Keratinocyte (primary cell): ENCODE measurements around the gene SUSD5. TPM values are rescaled to one million over a fixed set of nuclear protein-coding genes. Genes with fewer than 3 reads are reported as not detected.

Source experiments
- DNase-seq: peaks from one replicate; pipeline ENCODE4 v3.0.0-alpha.2; 2011; ENCODE audit warnings: low read depth, missing footprints, low spot score
- FAIRE-seq: peaks from 2 replicates; lab custom pipeline; 2011; peaks lifted over from hg19 to GRCh38; lab: Jason Lieb, UNC
- H2AFZ ChIP-seq: 2 replicates; pipeline ENCODE4 v1.6.0; 2012; ENCODE audit warnings: low read length, control low read depth, inconsistent platforms; ENCODE audit not compliant: control insufficient read depth
- H3K27ac ChIP-seq: 2 replicates; pipeline ENCODE4 v1.5.1; 2011; ENCODE audit warnings: low read length; ENCODE audit not compliant: control insufficient read depth, insufficient read depth
- H3K27me3 ChIP-seq: 3 replicates; pipeline ENCODE4 v1.6.0; 2011; ENCODE audit warnings: low read length; ENCODE audit not compliant: control insufficient read depth, insufficient read depth; ENCODE audit errors: extremely low read depth
- H3K36me3 ChIP-seq, 2 experiments: 2 replicates in 1 of 2; 3 replicates in 1 of 2; pipeline ENCODE4 v1.5.1; 2011; ENCODE audit warnings: low read length in 2 of 2, mild to moderate bottlenecking in 1 of 2; ENCODE audit not compliant: control insufficient read depth in 2 of 2, insufficient read depth in 2 of 2; ENCODE audit errors: extremely low read depth in 1 of 2
- H3K4me1 ChIP-seq: 3 replicates; pipeline ENCODE4 v1.5.1; 2011; ENCODE audit warnings: low read length; ENCODE audit not compliant: control insufficient read depth, insufficient read depth; ENCODE audit errors: extremely low read depth
- H3K4me2 ChIP-seq: 3 replicates; pipeline ENCODE4 v1.6.0; 2011; ENCODE audit warnings: low read depth, low read length; ENCODE audit not compliant: control insufficient read depth, insufficient read depth; ENCODE audit errors: extremely low read depth
- H3K4me3 ChIP-seq, 3 experiments: fragments of 200-600 bp in 1 of 3; sonication (generic) in 1 of 3; 2 replicates in 2 of 3; 3 replicates in 1 of 3; pipeline ENCODE4 v1.5.1; 2011 to 2016; ENCODE audit warnings: low read length in 3 of 3, mild to moderate bottlenecking in 3 of 3, control low read depth in 2 of 3, inconsistent platforms in 1 of 3, low read depth in 1 of 3, mixed read lengths in 1 of 3, mixed run types in 1 of 3, moderate library complexity in 1 of 3; ENCODE audit not compliant: control insufficient read depth in 2 of 3, insufficient read depth in 2 of 3; ENCODE audit errors: extremely low read depth in 1 of 3
- H3K79me2 ChIP-seq: 2 replicates; pipeline ENCODE4 v1.6.0; 2012; ENCODE audit warnings: low read length; ENCODE audit not compliant: control insufficient read depth, insufficient read depth
- H3K9ac ChIP-seq: 3 replicates; pipeline ENCODE4 v1.6.0; 2011; ENCODE audit warnings: low read length; ENCODE audit not compliant: control insufficient read depth, insufficient read depth; ENCODE audit errors: extremely low read depth
- H3K9me1 ChIP-seq: 3 replicates; pipeline ENCODE4 v1.6.0; 2011; ENCODE audit warnings: low read length; ENCODE audit not compliant: control insufficient read depth, insufficient read depth; ENCODE audit errors: extremely low read depth
- H3K9me3 ChIP-seq: 2 replicates; pipeline ENCODE4 v1.5.1; 2012; ENCODE audit warnings: low read depth, low read length; ENCODE audit not compliant: control insufficient read depth
- H4K20me1 ChIP-seq: 3 replicates; pipeline ENCODE4 v1.6.0; 2011; ENCODE audit warnings: low read length; ENCODE audit not compliant: control insufficient read depth, insufficient read depth; ENCODE audit errors: extremely low read depth
- CTCF ChIP-seq, 3 experiments: IDR thresholded peaks in 1 of 3; conservative IDR thresholded peaks in 1 of 3; optimal IDR thresholded peaks in 1 of 3; 2 replicates in 2 of 3; 3 replicates in 1 of 3; pipeline versions ENCODE3 to v1.5.1; 2011; ENCODE audit warnings: low read length in 3 of 3, mild to moderate bottlenecking in 3 of 3, moderate library complexity in 2 of 3, control low read depth in 1 of 3, inconsistent platforms in 1 of 3; ENCODE audit not compliant: insufficient read depth in 2 of 3; ENCODE audit errors: extremely low read depth in 1 of 3
- EZH2 ChIP-seq: IDR thresholded peaks from one replicate; pipeline ENCODE4 v1.6.1; 2012; ENCODE audit warnings: inconsistent platforms, mild to moderate bottlenecking, low read length, moderate library complexity
- dilution Hi-C: fragments of 300-500 bp; cut with MboI; formaldehyde crosslinking; loops from one replicate; pipeline ENCODE4 v1.7.0; 2020; ENCODE audit warnings: low sequenced_read_pairs; ENCODE audit not compliant: extremely low pct_ligation_motif_present
- polyA plus RNA-seq, 5 experiments: library from polyadenylated mRNA; depleted of rRNA in 3 of 5; stranded (reverse) in 3 of 5; stranded (forward) in 1 of 5; unstranded in 1 of 5; fragments of >200 nt; gene quantifications; 1 replicate in 1 of 5; 2 replicates in 3 of 5; 3 replicates in 1 of 5; pipeline versions ENCODE4 v1.2.1 to v1.2.3, GENCODE V29; 2011 to 2012; ENCODE audit warnings: missing spikeins in 2 of 5, low read depth in 1 of 5, low replicate concordance in 1 of 5

SUSD5 gene
- polyA plus RNA-seq, 1 donor (not counting 4 experiments of a cell fraction or from before 2014, with no cell fraction given): 0.05 TPM

GRCh38 chr3:33202711-33203457 lies 15.7 kb downstream of the SUSD5 start:
- FAIRE-seq: no peak

GRCh38 chr3:33201195-33201594 lies 17.4 kb downstream of the SUSD5 start:
- Histone ChIP-seq H3K9me3 (no peaks in the 10 kb centered on the region), H3K36me3 (no peaks in the 10 kb centered on the region), H3K27ac (no peak overlapping the region), H3K4me3 (no peak overlapping the region), H3K27me3 (peaks cover 5% of the 10 kb centered on the region), H3K4me2 (no peak overlapping the region), H3K79me2 (no peaks in the 10 kb centered on the region), H3K9me1 (no peaks in the 10 kb centered on the region), H4K20me1 (no peaks in the 10 kb centered on the region), H3K9ac (no peak overlapping the region), H2AFZ (no peak overlapping the region), H3K4me1 (no peaks in the 10 kb centered on the region)
- dilution Hi-C loops: no loop called here
- TF ChIP-seq CTCF (optimal IDR thresholded peaks at IDR 0.05 in 1 of 3, IDR thresholded peaks at IDR 0.05 in 1 of 3, conservative IDR thresholded peaks at IDR 0.05 in 1 of 3; ENCODE audit: extremely low read depth in 1 of 3, insufficient read depth in 2 of 3, low read length in 3 of 3): no peak
- no peak for TF ChIP-seq EZH2
- DNase-seq (no peak), FAIRE-seq (no peak)

More at GRCh38 chr3:33202711-33203457, 15.7 kb downstream of the SUSD5 start:
- Histone ChIP-seq H3K9me1 (no peaks in the 10 kb centered on the region), H4K20me1 (no peaks in the 10 kb centered on the region), H3K36me3 (no peaks in the 10 kb centered on the region), H3K9ac (no peak overlapping the region), H3K9me3 (no peaks in the 10 kb centered on the region), H3K79me2 (no peaks in the 10 kb centered on the region), H3K4me1 (no peaks in the 10 kb centered on the region), H3K4me3 (no peak overlapping the region), H3K27ac (no peak overlapping the region), H3K27me3 (peaks cover 19% of the 10 kb centered on the region), H2AFZ (no peak overlapping the region), H3K4me2 (no peak overlapping the region)
- dilution Hi-C loops: no loop called here
- TF ChIP-seq CTCF (optimal IDR thresholded peaks at IDR 0.05 in 1 of 3, IDR thresholded peaks at IDR 0.05 in 1 of 3, conservative IDR thresholded peaks at IDR 0.05 in 1 of 3; ENCODE audit: extremely low read depth in 1 of 3, insufficient read depth in 2 of 3, low read length in 3 of 3) (no peak), EZH2 (no peak)
- DNase-seq: no peak
